Stimulated activated naive CD8-positive, alpha-beta T cell treated with anti-CD3 and anti-CD28 coated beads, Interleukin-15, Interleukin-2, amounts not matched to agents 100 U/mL and 50 U/mL, for 24 hours (primary cell): ENCODE measurements around the gene CCR1.

Experiments used
- ATAC-seq: fragments of 150-1000 bp; cut with Tn5 transposase; one replicate; pipeline ENCODE4 v1.10.0; 2021
- DNase-seq: peaks from one replicate; pipeline ENCODE4 v3.0.0; 2021

CCR1 gene

GRCh38 chr3:46208167-46208704 lies at the start of gene CCR1:
Gene CCR1 (minus strand): TSS chr3:46208313. CDS start chr3:46204313, 4,000 bp downstream.
- DNase-seq, result peak; percentile 70
- peak; percentile 62 for ATAC-seq

DNA sequence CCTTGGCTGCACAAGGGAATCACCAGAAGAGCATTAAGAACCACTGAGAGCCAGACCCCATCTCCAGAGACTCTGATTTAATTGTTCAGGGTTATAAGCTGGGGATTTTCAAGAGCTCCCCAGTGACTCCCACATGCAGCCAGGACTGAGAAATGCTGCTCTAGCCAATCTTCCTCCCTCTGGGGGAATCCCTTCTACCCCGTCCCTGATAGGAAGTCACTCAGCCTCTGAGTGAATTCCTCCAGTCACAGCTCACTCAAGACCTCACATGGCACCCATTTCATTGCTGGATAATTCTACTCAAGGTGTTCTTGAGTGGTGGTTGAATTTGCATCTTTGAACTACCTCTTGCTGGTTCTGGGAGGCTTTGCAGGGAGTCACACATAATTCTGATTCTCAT lies 44.9 kb upstream of the CCR1 start:
- no peak for DNase-seq
- no peak for ATAC-seq

DNA sequence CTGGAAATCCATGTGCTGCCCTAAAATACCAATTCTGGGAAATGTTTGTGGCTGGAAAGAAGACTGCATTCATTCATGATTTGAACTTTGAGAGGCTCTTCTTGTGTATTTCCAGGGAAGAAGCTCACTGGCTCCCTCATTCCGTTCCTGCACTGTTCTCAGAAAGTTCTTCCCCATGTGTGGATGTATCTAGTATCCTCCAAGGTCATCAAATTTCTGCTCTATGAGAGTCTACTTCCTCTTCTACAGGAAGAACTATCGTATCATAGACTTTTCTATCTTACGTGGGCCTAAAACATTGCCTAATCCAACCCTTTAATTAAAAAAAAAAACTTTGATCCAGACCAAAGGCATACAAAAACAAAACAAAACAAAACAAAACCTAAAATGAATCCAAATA lies 37.0 kb upstream of the CCR1 start:
- no peak for DNase-seq
- no peak for ATAC-seq

DNA sequence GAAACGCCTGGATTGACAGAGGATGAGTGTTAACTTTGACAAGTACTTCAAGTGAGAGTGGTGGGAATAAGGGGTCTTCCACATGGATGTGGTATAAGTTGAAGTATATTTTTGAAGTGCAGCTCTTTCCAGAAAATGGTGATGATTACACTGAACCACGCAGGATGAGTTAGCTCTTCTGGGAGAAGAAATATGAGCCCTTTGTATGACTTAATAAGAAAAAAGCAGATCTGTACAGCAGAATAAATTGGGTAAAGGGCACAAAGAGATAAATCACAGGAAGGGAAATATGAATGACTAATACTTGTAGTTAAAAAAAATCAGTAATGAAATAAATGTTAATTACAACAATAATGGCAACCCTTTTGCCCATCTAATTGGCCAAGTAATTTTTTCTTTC lies 35.4 kb upstream of the CCR1 start:
- DNase-seq, result no peak
- no peak for ATAC-seq

- ATAC-seq, result no peak
- DNase-seq, result no peak
These were observed 34.0 kb upstream of the CCR1 start, which contains the start of gene CCR3 for GRCh38 chr3:46242120-46242519. Gene CCR3 (plus strand): TSS chr3:46242460. CDS start chr3:46265159, 22,699 bp downstream.

- DNase-seq (no peak), ATAC-seq (no peak)
These were observed 31.8 kb upstream of the CCR1 start for GRCh38 chr3:46239952-46240351.

- no peak for DNase-seq
- no peak for ATAC-seq
These were observed 31.3 kb upstream of the CCR1 start for GRCh38 chr3:46239301-46239938.

GRCh38 chr3:46238386-46238785 lies 30.3 kb upstream of the CCR1 start:
- no peak for DNase-seq
- no peak for ATAC-seq

DNA sequence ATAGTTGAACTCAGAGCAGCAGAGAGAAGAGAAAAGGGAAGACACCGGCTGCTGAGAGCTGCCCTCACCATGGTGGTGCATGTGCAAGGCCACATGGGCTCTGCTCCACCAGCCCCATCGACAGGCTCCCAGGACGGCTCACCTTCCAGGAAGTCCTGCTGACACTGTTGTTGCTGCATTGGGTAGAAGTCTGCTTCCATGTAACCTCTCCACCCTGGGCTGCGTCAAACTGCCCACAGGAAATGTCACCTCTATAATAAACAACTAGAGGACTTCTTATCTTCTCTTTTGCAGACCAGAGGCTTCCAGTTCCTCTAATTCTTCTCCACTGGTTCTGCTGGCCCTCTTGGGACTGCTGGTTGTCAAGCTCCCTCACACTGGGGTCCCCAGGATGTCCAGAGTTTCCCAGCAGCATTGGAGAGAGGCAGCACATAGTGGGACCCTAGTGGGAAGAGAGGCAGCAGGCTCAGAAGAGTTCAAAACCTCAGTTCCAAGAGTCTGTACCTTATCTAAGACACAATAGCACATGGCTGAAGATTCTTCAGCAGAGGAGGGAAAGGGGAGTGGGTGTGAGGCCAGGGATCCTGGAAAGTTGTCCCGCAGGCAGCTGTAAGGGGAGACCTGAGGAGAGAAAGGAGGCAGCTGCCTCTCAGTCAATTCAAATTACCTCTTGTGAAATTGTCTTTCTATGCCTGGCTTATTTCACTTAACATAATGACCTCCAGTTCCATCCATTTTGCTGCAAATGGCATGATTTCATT lies 28.4 kb upstream of the CCR1 start:
- no peak for DNase-seq
- no peak for ATAC-seq

DNA sequence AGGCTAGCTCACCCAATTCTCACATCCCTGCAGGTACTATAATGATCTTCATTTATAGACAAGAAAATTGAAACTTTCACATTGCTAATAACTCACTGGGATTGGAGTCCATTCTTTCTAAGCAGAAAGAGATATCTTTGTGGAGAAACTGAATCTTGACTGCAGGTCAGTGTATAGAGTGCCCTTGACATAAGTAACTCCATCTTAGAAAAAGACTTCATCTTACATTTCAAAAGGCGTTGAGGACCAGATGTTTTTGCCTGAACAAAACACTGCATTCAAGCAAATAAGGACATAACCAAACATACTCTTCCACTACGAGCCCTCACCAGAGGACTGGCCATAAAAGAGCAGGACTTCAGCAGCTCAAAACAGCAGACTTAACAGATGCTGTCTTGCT lies 27.3 kb upstream of the CCR1 start:
- DNase-seq (no peak), ATAC-seq (no peak)

- ATAC-seq (no peak), DNase-seq (no peak)
These were observed 25.1 kb upstream of the CCR1 start for GRCh38 chr3:46233194-46233593.

- DNase-seq, result no peak
- no peak for ATAC-seq
These were observed 23.2 kb upstream of the CCR1 start for GRCh38 chr3:46231323-46231722.

DNA sequence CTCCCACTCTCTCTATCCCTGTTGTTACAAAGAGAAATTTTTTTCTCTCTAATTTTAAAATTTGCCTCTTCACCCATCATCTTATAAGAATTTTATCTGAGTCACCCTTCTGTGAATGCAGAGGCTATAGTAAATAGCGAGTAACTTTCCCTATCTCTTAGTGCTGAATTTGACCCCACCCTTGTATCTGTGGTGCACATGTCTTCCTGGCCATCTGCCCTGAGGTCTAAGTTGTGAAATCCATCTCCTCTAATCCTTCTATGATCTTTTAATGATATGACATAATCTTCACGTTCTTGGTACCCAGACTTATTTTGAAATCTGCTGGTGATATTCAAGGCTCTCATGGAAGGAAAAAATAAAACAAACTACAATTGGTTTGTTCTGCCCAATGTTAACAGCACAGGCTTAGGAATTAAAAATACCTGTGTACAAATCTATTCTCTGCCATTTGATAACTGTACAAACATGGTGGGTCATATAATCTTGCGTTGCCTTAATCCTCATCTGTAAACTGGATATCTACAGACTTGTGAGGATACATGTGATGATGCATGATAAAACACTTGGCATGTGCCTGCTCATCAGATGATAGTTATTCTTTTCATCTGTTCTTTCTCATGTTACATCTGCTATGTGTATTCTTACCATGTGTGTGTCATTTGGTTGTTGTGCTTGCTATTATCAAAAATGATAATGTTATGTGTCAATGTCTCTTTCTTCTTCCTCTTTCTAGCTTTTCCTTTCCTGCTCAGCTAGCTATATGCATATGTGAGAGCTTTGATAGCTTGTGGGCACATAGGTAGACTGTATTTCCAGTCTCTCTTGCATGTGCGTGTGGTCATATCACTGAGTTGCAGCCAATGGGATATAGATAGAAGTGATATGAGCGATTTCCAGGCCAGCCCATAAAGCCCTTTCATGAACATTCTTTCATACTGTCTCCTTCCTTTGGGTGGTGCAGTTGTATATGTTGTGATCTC lies 20.4 kb upstream of the CCR1 start:
- DNase-seq, result no peak
- ATAC-seq, result no peak

- ATAC-seq (no peak), DNase-seq (no peak)
These were observed 14.5 kb upstream of the CCR1 start for GRCh38 chr3:46222435-46223161.

DNA sequence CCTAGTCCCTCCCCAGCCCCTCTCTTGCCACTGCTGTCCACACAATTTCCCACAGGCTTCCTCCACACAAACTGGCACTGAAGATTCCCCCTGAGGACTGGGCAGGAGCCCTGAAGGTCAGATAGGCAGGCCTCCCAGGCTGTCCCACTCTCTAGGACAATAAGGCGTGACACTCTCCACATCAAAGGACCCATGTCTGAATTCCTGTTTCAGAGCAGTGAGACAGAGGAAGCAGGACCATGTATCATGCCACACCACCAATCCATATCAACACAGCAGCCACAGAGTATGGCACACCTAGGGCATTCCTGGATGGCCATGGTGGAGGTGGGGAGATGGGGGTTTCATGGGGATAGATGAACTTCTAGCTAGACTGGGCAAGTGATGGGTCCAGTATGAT lies 13.8 kb upstream of the CCR1 start:
- no peak for ATAC-seq
- DNase-seq, result no peak

DNA sequence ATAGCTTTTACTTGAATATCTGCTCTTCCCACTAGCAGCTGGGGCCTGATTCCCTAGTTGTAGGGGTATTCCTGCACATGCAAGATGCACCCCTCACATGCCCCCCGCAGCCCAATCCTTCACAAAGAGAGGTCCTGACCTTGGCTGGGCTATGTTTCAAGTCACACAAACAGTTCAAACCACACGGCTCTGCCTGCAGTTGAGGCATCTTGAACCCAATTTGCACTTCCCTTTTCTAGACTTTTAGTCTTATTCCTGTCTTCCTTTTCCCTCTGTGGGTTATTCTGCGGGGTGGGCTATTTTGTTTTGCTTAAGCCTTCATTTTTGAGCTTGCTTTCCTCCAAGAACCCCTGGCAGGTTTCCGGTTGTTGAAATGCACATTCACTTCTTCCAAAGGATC lies 13.3 kb upstream of the CCR1 start:
- ATAC-seq (no peak), DNase-seq (no peak)

DNA sequence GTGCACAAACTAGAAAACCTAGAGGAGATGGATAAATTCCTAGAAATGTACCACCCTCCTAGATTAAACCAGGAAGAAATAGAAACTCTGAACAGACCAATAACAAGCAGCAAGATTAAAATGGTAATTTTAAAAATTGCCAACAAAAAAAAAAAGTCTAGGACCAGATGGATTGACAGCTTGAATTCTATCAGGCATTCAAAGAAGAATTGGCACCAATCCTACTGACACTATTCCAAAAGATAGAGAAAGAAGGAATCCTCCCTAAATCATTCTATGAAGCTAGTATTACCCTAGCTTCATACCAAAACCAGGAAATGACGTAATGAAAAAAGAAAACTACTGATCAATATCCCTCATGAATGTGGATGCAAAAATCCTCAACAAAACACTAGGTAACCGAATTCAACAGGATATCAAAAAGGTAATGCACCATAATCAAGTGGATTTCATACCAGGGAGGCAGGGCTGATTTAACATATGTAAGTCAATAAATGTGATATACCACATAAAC lies 10.1 kb upstream of the CCR1 start:
- no peak for ATAC-seq
- DNase-seq, result no peak

- DNase-seq, result no peak
- no peak for ATAC-seq
These were observed 7.8 kb upstream of the CCR1 start for GRCh38 chr3:46215810-46216414.

DNA sequence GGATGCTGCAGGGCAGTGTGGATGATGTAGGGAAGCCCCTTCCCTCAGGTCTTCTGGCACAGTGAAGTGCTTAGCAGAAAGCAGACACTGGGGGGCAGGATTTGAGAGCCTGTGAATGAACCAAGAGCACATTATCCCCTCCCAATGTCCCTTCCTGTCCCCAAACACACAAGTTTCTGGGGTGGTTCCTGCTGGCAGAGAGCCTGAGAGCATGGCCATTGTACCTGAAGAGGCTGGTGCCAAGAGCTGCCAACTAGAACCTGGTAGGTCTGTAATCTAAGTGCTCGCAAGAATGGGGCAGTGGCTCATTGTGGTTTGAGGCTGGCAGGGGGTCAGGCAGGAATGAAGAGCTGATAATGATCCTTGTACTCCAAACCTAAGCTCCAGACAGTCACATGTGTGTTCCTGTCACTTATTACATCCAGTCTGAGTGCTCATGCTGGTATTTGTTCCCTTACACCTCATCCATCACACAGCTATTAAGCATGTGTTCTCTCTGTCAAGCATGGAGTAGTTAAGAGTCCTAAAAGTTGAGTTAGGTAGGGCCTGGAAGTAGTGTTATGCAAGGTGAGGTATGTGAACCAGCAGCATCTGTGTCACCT lies 6.7 kb upstream of the CCR1 start:
- peak; percentile 32 for ATAC-seq
- peak; percentile 21 for DNase-seq

- DNase-seq (no peak), ATAC-seq (peak; percentile 34)
These were observed 5.1 kb upstream of the CCR1 start for GRCh38 chr3:46213201-46213600.

DNA sequence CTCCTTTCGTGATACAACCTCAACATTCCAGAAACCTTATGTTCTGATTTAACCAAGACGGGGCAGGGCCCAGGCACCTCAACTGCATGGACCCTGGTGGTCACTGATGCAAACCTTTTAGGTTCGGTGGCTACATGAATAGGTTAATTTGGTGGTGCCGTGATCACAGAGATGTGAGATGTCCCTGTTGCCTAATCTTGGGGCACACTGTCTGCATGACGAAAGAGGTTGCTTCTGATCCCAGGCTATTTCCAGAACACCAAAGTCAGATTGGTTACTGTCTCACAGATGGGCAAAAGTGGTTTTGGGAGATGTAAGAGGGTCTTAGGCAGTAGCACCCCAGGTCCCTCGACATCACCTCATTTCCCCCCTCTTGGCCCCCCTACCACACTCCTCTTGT lies 4.0 kb upstream of the CCR1 start:
- ATAC-seq, result no peak
- no peak for DNase-seq
